GM12878 (cell line): ENCODE data around the gene SEC16A. TPM values are rescaled to one million over a fixed set of nuclear protein-coding genes. Genes with fewer than 3 reads are reported as not detected.

Source experiments
- EED ChIP-seq: sonication (generic); IDR thresholded peaks from 2 replicates; pipeline ENCODE4 v1.6.1; 2016; ENCODE audit warnings: antibody characterized with exemption, low read depth
- HDGF ChIP-seq: fragments of 450-650 bp; IDR thresholded peaks from 2 replicates; pipeline ENCODE4 v1.6.1; 2016; ENCODE audit warnings: antibody characterized with exemption
- NKRF ChIP-seq: fragments of 450-650 bp; conservative IDR thresholded peaks from 2 replicates; pipeline ENCODE4 v1.6.1; 2017; ENCODE audit warnings: mild to moderate bottlenecking, moderate library complexity
- PBX3 ChIP-seq: IDR thresholded peaks from 2 replicates; pipeline ENCODE4 v1.6.1; 2011; ENCODE audit warnings: mild to moderate bottlenecking, low read depth, low read length, moderate library complexity; ENCODE audit not compliant: insufficient replicate concordance
- RAD51 ChIP-seq: fragments of 450-650 bp; IDR thresholded peaks from 2 replicates; pipeline ENCODE4 v1.6.1; 2016; ENCODE audit warnings: moderate library complexity, mild to moderate bottlenecking, inconsistent platforms
- SIN3A ChIP-seq: IDR thresholded peaks from 2 replicates; pipeline ENCODE4 v1.6.1; 2012; ENCODE audit warnings: low read depth, low read length, improper control_type of control experiment
- SUPT20H ChIP-seq: IDR thresholded peaks from 2 replicates; pipeline ENCODE4 v1.6.1; 2011; ENCODE audit warnings: low read depth, mild to moderate bottlenecking, low read length, moderate library complexity, borderline replicate concordance; ENCODE audit not compliant: control insufficient read depth
- ZNF687 ChIP-seq: fragments of 450-650 bp; IDR thresholded peaks from 2 replicates; pipeline ENCODE4 v1.6.1; 2017; ENCODE audit warnings: mild to moderate bottlenecking, moderate library complexity
- polyA plus RNA-seq, 11 experiments: library from polyadenylated mRNA; depleted of rRNA in 4 of 11; unstranded in 6 of 11; stranded (reverse) in 5 of 11; fragments of >200 nt; fragmentation: Nextera tagmentation in 4 of 11; fragmentation: Illumina TruSeq in 1 of 11; extraction: Ambion mirVana in 4 of 11; extraction: Trizol in 1 of 11; gene quantifications; 1 replicate in 1 of 11; 2 replicates in 10 of 11; pipeline versions ENCODE4 v1.2.1 to v1.2.3, GENCODE V29; 2011 to 2016; ENCODE audit warnings: inconsistent platforms in 2 of 11, missing spikeins in 2 of 11, low read depth in 1 of 11
- total RNA-seq, 4 experiments: library from RNA; depleted of rRNA in 3 of 4; stranded (reverse); fragments of >200 nt in 3 of 4; fragmentation: Illumina TruSeq in 1 of 4; extraction: Trizol in 1 of 4; gene quantifications; 2 replicates each; pipeline versions ENCODE4 v1.2.1 to v1.2.3, GENCODE V29; 2013 to 2021

SEC16A gene
- total and polyA plus RNA-seq, 10 of the 15 experiments (the other 5 are each of a cell fraction or from before 2014, with no cell fraction given), result 9.9 to 59.1 (median 21.7) TPM

GRCh38 chr9:136520053-136520540 lies 37.3 kb upstream of the SEC16A start (continued):
- TF ChIP-seq ZNF687 (no peak), RAD51 (no peak), SIN3A (no peak), NKRF (no peak), EED (no peak), PBX3 (no peak), HDGF (no peak), SUPT20H (no peak)
- TF ChIP-seq, all 136 proteins: peak for 0
